H9 (cell line): ENCODE measurements around the gene CASK. TPM values are rescaled to one million over a fixed set of nuclear protein-coding genes. Genes with fewer than 3 reads are reported as not detected.

Experiments
- DNase-seq: peaks from one replicate; pipeline ENCODE4 v3.0.0-alpha.2; 2017
- H2AFZ ChIP-seq: one replicate; pipeline ENCODE4 v1.6.1; 2013; ENCODE audit warnings: mild to moderate bottlenecking, low read length, control low read depth, moderate library complexity
- H2AK5ac ChIP-seq: 2 replicates; pipeline ENCODE4 v1.6.1; 2013; ENCODE audit warnings: low read length, control low read depth, mixed read lengths; ENCODE audit not compliant: insufficient read length
- H2BK120ac ChIP-seq: one replicate; pipeline ENCODE4 v1.6.1; 2013; ENCODE audit warnings: low read depth, mild to moderate bottlenecking, low read length, control low read depth, inconsistent platforms; ENCODE audit not compliant: poor library complexity, severe bottlenecking
- H2BK12ac ChIP-seq: 2 replicates; pipeline ENCODE4 v1.6.1; 2013; ENCODE audit warnings: low read length, control low read depth, mixed read lengths, low read depth; ENCODE audit not compliant: insufficient read length
- H2BK15ac ChIP-seq: 2 replicates; pipeline ENCODE4 v1.6.1; 2013; ENCODE audit warnings: low read depth, low read length, control low read depth
- H2BK20ac ChIP-seq: one replicate; pipeline ENCODE4 v1.6.1; 2013; ENCODE audit warnings: low read depth, mild to moderate bottlenecking, low read length, control low read depth, inconsistent platforms; ENCODE audit not compliant: poor library complexity, severe bottlenecking
- H2BK5ac ChIP-seq: 2 replicates; pipeline ENCODE4 v1.6.1; 2013; ENCODE audit warnings: low read length, control low read depth, mixed read lengths; ENCODE audit not compliant: insufficient read length
- H3K14ac ChIP-seq: 2 replicates; pipeline ENCODE4 v1.6.1; 2013; ENCODE audit warnings: low read length, control low read depth; ENCODE audit not compliant: insufficient read depth
- H3K18ac ChIP-seq: 2 replicates; pipeline ENCODE4 v1.6.1; 2013; ENCODE audit warnings: low read depth, mild to moderate bottlenecking, mixed read lengths, low read length, control low read depth; ENCODE audit not compliant: insufficient read length
- H3K23ac ChIP-seq: 2 replicates; pipeline ENCODE4 v1.6.1; 2013; ENCODE audit warnings: low read length, control low read depth, mixed read lengths, low read depth; ENCODE audit not compliant: insufficient read length
- H3K23me2 ChIP-seq: 2 replicates; pipeline ENCODE4 v1.6.1; 2013; ENCODE audit warnings: low read depth, mild to moderate bottlenecking, mixed read lengths, low read length, control low read depth; ENCODE audit not compliant: insufficient read length, poor library complexity, severe bottlenecking
- H3K27ac ChIP-seq: 2 replicates; pipeline ENCODE4 v1.5.1; 2013; ENCODE audit warnings: low read length, control low read depth, mixed read lengths, low read depth; ENCODE audit not compliant: insufficient read length
- H3K27me3 ChIP-seq: 2 replicates; pipeline ENCODE4 v1.6.1; 2013; ENCODE audit warnings: low read length, control low read depth, inconsistent platforms; ENCODE audit not compliant: insufficient read depth
- H3K4ac ChIP-seq: 2 replicates; pipeline ENCODE4 v1.6.1; 2013; ENCODE audit warnings: low read depth, mild to moderate bottlenecking, control low read depth, inconsistent platforms, low read length, moderate library complexity
- H3K4me1 ChIP-seq: 2 replicates; pipeline ENCODE4 v1.6.1; 2013; ENCODE audit warnings: low read length, control low read depth, inconsistent platforms; ENCODE audit not compliant: insufficient read depth
- H3K4me2 ChIP-seq: 2 replicates; pipeline ENCODE4 v1.6.1; 2013; ENCODE audit warnings: low read length, control low read depth, mixed read lengths; ENCODE audit not compliant: insufficient read length, insufficient read depth
- H3K56ac ChIP-seq: 2 replicates; pipeline ENCODE4 v1.6.1; 2013; ENCODE audit warnings: low read depth, mild to moderate bottlenecking, mixed read lengths, low read length, control low read depth; ENCODE audit not compliant: insufficient read length
- H3K79me1 ChIP-seq: 2 replicates; pipeline ENCODE4 v1.6.1; 2013; ENCODE audit warnings: low read depth, mild to moderate bottlenecking, moderate library complexity, low read length, control low read depth, inconsistent platforms; ENCODE audit not compliant: insufficient read depth, poor library complexity, severe bottlenecking
- H3K79me2 ChIP-seq: 2 replicates; pipeline ENCODE4 v1.6.1; 2013; ENCODE audit warnings: low read length, control low read depth, inconsistent platforms; ENCODE audit not compliant: insufficient read depth
- H3K9ac ChIP-seq: 2 replicates; pipeline ENCODE4 v1.6.1; 2013; ENCODE audit warnings: low read length, control low read depth, mixed read lengths; ENCODE audit not compliant: insufficient read length; ENCODE audit errors: extremely low read depth
- H3K9me3 ChIP-seq: one replicate; pipeline ENCODE4 v1.6.1; 2013; ENCODE audit warnings: low read depth, low read length, inconsistent platforms; ENCODE audit not compliant: control insufficient read depth
- H3T11ph ChIP-seq: one replicate; pipeline ENCODE4 v1.6.1; 2013; ENCODE audit warnings: mild to moderate bottlenecking, low read length, control low read depth, inconsistent platforms
- H4K20me1 ChIP-seq: one replicate; pipeline ENCODE4 v1.6.1; 2013; ENCODE audit not compliant: control insufficient read depth, insufficient read length, insufficient read depth
- H4K5ac ChIP-seq: 2 replicates; pipeline ENCODE4 v1.6.1; 2013; ENCODE audit warnings: low read depth, mild to moderate bottlenecking, mixed read lengths, low read length, control low read depth; ENCODE audit not compliant: insufficient read length
- H4K8ac ChIP-seq: replicated peaks from 2 replicates; pipeline ENCODE4 v1.6.1; 2013; ENCODE audit warnings: low read length, control low read depth, mixed read lengths, low read depth; ENCODE audit not compliant: insufficient read length
- H4K91ac ChIP-seq: 2 replicates; pipeline ENCODE4 v1.6.1; 2013; ENCODE audit warnings: low read depth, mild to moderate bottlenecking, moderate library complexity, mixed read lengths, low read length, control low read depth; ENCODE audit not compliant: insufficient read length
- H3K27ac Mint-ChIP-seq, 3 experiments: 2 replicates in 2 of 3; 3 replicates in 1 of 3; pipeline ENCODE4 v1.8.0; 2020 to 2021; ENCODE audit warnings: mixed read lengths in 3 of 3, mild to moderate bottlenecking in 1 of 3, moderate library complexity in 1 of 3
- H3K27me3 Mint-ChIP-seq: 2 replicates; pipeline ENCODE4 v1.8.0; 2021; ENCODE audit warnings: low read depth, mild to moderate bottlenecking, moderate library complexity, mixed read lengths
- H3K36me3 Mint-ChIP-seq, 3 experiments: 2 replicates in 2 of 3; 3 replicates in 1 of 3; pipeline ENCODE4 v1.8.0; 2020 to 2021; ENCODE audit warnings: low read depth in 3 of 3, mixed read lengths in 3 of 3; ENCODE audit not compliant: insufficient read depth in 1 of 3
- H3K4me1 Mint-ChIP-seq, 2 experiments: 2 replicates each; pipeline ENCODE4 v1.8.0; 2020; ENCODE audit warnings: mixed read lengths in 2 of 2
- H3K4me3 Mint-ChIP-seq, 2 experiments: 2 replicates in 1 of 2; 3 replicates in 1 of 2; pipeline ENCODE4 v1.8.0; 2020 to 2021; ENCODE audit warnings: mild to moderate bottlenecking in 2 of 2, mixed read lengths in 2 of 2, moderate library complexity in 1 of 2
- H3K9me3 Mint-ChIP-seq, 2 experiments: 2 replicates in 1 of 2; 3 replicates in 1 of 2; pipeline ENCODE4 v1.8.0; 2020; ENCODE audit warnings: mild to moderate bottlenecking in 2 of 2, mixed read lengths in 2 of 2, moderate library complexity in 1 of 2
- WGBS: extraction: QIAGEN DNeasy Blood & Tissue Kit; methylation state at CpG from one replicate; pipeline ENCODE4 v1.1.7; 2013; ENCODE audit warnings: missing lambda C conversion rate, low lambda C conversion rate, mixed read lengths; ENCODE audit not compliant: insufficient read length; ENCODE audit errors: extremely low coverage; 5-methylcytosine and 5-hydroxymethylcytosine counted together
- total RNA-seq: library from RNA; stranded (reverse); gene quantifications from 2 replicates; pipeline ENCODE4 v1.2.1, GENCODE V29; 2021
- TF ChIP-seq, protein P1 (sequence below): fragments of 200-600 bp; sonication (generic); conservative IDR thresholded peaks from 3 replicates; pipeline ENCODE4 v1.8.0; 2021; ENCODE audit warnings: antibody characterized with exemption, mild to moderate bottlenecking

Gene CASK
- total RNA-seq, 1 experiment from 2014 or later = 44.1 TPM

DNA sequence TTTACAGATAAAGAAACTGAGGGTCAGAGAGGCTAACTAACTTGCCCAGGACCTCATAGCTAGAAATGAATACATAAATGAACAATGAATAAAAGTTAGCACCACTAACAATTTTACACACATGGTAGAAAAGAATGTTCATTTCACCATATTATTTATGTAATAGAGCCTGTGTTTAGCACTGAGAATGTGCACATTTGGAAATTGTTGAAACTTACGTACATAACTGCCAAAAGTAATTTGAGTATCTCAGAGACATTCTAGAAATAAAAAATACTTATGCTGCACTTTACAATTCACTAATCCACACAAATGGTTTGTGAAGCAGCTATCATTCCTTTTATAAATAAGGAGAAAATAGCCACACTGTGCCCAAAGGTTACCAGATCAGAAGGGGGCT is 9.9 kb downstream of the CASK start:
- TF ChIP-seq, protein P1, sequence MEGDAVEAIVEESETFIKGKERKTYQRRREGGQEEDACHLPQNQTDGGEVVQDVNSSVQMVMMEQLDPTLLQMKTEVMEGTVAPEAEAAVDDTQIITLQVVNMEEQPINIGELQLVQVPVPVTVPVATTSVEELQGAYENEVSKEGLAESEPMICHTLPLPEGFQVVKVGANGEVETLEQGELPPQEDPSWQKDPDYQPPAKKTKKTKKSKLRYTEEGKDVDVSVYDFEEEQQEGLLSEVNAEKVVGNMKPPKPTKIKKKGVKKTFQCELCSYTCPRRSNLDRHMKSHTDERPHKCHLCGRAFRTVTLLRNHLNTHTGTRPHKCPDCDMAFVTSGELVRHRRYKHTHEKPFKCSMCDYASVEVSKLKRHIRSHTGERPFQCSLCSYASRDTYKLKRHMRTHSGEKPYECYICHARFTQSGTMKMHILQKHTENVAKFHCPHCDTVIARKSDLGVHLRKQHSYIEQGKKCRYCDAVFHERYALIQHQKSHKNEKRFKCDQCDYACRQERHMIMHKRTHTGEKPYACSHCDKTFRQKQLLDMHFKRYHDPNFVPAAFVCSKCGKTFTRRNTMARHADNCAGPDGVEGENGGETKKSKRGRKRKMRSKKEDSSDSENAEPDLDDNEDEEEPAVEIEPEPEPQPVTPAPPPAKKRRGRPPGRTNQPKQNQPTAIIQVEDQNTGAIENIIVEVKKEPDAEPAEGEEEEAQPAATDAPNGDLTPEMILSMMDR = no peak
- Histone ChIP-seq H3K79me2 (peaks cover 29% of the 10 kb centered on the region; the same call in 1 of the 2 replicates), H2AFZ (no peak overlapping the region), H3K23me2 (no peaks in the 10 kb centered on the region), H4K20me1 (no peaks in the 10 kb centered on the region), H3K27ac (no peak overlapping the region), H4K91ac (no peak overlapping the region), H3K4ac (no peak overlapping the region), H2AK5ac (no peak overlapping the region), H2BK20ac (no peak overlapping the region), H2BK15ac (no peak overlapping the region), H3K4me2 (no peak overlapping the region), H3K79me1 (peaks cover 2% of the 10 kb centered on the region), H2BK120ac (no peak overlapping the region), H3K14ac (no peak overlapping the region), H3K27me3 (no peaks in the 10 kb centered on the region), H2BK5ac (no peak overlapping the region), H2BK12ac (no peak overlapping the region), H4K5ac (no peak overlapping the region), H3T11ph (no peak overlapping the region), H3K9ac (no peak overlapping the region), H3K18ac (no peak overlapping the region), H3K4me1 (no peaks in the 10 kb centered on the region), H3K56ac (no peak overlapping the region), H4K8ac (no peak overlapping the region), H3K23ac (no peak overlapping the region), H3K9me3 (no peaks in the 10 kb centered on the region)
- peaks cover 23 to 41% of the 10 kb centered on the region in 2 experiments for H3K9me3 Mint-ChIP-seq
- no peak overlapping the region for H3K4me3 Mint-ChIP-seq
- H3K27ac Mint-ChIP-seq = no peak overlapping the region
- DNase-seq = no peak
- H3K27me3 Mint-ChIP-seq = no peaks in the 10 kb centered on the region
- WGBS = no CpG with 5 or more reads among the region's 1 CpG
- peaks cover 0 to 5% (median 4%) of the 10 kb centered on the region in 3 experiments; a peak in 5 of 7 replicates for H3K36me3 Mint-ChIP-seq
- H3K4me1 Mint-ChIP-seq = peaks cover 11 to 15% of the 10 kb centered on the region in 2 experiments; a peak in 3 of 4 replicates
